Glutamatergic neuron (in vitro differentiated cells): ENCODE data around the gene S100G. TPM values are rescaled to one million over a fixed set of nuclear protein-coding genes. Genes with fewer than 3 reads are reported as not detected.

Experiments used
- DNase-seq: peaks from one replicate; pipeline ENCODE4 v3.0.0; 2022
- H3K27ac Mint-ChIP-seq: one replicate; pipeline ENCODE4 v1.8.0; 2020; ENCODE audit warnings: mild to moderate bottlenecking, mixed read lengths, inconsistent platforms; ENCODE audit not compliant: unreplicated experiment
- H3K27me3 Mint-ChIP-seq: one replicate; pipeline ENCODE4 v1.8.0; 2020; ENCODE audit warnings: mild to moderate bottlenecking, moderate library complexity, mixed read lengths, inconsistent platforms; ENCODE audit not compliant: unreplicated experiment
- H3K36me3 Mint-ChIP-seq: one replicate; pipeline ENCODE4 v1.8.0; 2020; ENCODE audit warnings: mild to moderate bottlenecking, mixed read lengths, inconsistent platforms; ENCODE audit not compliant: unreplicated experiment
- H3K4me1 Mint-ChIP-seq: one replicate; pipeline ENCODE4 v1.8.0; 2020; ENCODE audit warnings: mild to moderate bottlenecking, low read depth, mixed read lengths, inconsistent platforms; ENCODE audit not compliant: unreplicated experiment
- H3K4me3 Mint-ChIP-seq: one replicate; pipeline ENCODE4 v1.8.0; 2020; ENCODE audit warnings: mild to moderate bottlenecking, mixed read lengths, inconsistent platforms; ENCODE audit not compliant: unreplicated experiment
- H3K9me3 Mint-ChIP-seq: one replicate; pipeline ENCODE4 v1.8.0; 2020; ENCODE audit warnings: mild to moderate bottlenecking, moderate library complexity, mixed read lengths, inconsistent platforms; ENCODE audit not compliant: unreplicated experiment
- total RNA-seq: library from RNA; stranded (reverse); fragmentation: NEBNext Ultra II Directional; extraction: Animal tissue kit (Norgen Biotek cat#: 25700); gene quantifications from one replicate; pipeline ENCODE4 v1.2.1, GENCODE V29; 2021; ENCODE audit not compliant: unreplicated experiment
- TF ChIP-seq, protein P1 (sequence below): fragments of 200-600 bp; sonication (generic); IDR thresholded peaks from one replicate; pipeline ENCODE4 v1.5.0; 2021; ENCODE audit not compliant: partially characterized antibody, unreplicated experiment

S100G gene
- total RNA-seq, 1 donor from 2014 or later: not detected

GRCh38 chrX:16683007-16683664 lies 33.2 kb downstream of the S100G start:
- Mint-ChIP-seq H3K9me3 (no peaks in the 10 kb centered on the region), H3K4me3 (no peak overlapping the region), H3K4me1 (no peaks in the 10 kb centered on the region), H3K36me3 (no peaks in the 10 kb centered on the region), H3K27ac (no peak overlapping the region), H3K27me3 (no peaks in the 10 kb centered on the region)
- DNase-seq: no peak
- TF ChIP-seq, protein P1, sequence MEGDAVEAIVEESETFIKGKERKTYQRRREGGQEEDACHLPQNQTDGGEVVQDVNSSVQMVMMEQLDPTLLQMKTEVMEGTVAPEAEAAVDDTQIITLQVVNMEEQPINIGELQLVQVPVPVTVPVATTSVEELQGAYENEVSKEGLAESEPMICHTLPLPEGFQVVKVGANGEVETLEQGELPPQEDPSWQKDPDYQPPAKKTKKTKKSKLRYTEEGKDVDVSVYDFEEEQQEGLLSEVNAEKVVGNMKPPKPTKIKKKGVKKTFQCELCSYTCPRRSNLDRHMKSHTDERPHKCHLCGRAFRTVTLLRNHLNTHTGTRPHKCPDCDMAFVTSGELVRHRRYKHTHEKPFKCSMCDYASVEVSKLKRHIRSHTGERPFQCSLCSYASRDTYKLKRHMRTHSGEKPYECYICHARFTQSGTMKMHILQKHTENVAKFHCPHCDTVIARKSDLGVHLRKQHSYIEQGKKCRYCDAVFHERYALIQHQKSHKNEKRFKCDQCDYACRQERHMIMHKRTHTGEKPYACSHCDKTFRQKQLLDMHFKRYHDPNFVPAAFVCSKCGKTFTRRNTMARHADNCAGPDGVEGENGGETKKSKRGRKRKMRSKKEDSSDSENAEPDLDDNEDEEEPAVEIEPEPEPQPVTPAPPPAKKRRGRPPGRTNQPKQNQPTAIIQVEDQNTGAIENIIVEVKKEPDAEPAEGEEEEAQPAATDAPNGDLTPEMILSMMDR: no peak

- Mint-ChIP-seq H3K36me3 (no peaks in the 10 kb centered on the region), H3K4me1 (no peaks in the 10 kb centered on the region), H3K27me3 (no peaks in the 10 kb centered on the region), H3K27ac (no peak overlapping the region), H3K9me3 (peaks cover 1% of the 10 kb centered on the region), H3K4me3 (no peak overlapping the region)
- TF ChIP-seq, protein P1: no peak
- DNase-seq: no peak
These were observed 37.6 kb downstream of the S100G start for GRCh38 chrX:16687514-16687913.

DNA sequence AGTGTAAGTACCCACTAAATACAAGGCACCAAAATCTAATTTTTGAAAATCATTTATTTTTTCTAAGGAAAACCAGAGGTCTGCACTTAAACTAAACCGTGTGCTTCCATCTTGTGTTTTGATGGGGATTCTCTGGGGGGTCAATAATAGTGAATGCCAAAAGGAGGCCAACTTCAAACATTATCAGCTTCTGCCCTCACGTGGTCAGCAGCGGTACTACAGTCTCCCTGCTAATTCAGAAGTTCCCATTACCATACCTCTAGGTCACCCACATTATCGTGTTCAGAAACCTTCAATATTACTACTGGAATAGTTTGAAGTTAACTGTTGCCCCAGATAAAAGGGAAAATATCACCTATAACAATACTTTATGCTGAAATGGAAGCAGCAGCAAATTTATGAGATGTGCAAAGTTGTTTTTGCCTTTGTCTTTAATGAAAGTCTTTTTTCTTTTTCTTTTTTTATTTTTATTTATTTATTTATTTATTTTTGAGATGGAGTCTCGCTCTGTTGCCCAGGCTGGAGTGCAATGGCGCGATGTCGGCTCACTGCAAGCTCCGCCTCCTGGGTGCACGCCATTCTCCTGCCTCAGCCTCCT lies 45.2 kb downstream of the S100G start:
- Mint-ChIP-seq H3K27me3 (no peaks in the 10 kb centered on the region), H3K9me3 (no peaks in the 10 kb centered on the region), H3K4me1 (no peaks in the 10 kb centered on the region), H3K27ac (no peak overlapping the region), H3K36me3 (no peaks in the 10 kb centered on the region), H3K4me3 (no peak overlapping the region)
- peak; percentile 73 for DNase-seq
- TF ChIP-seq, protein P1: peak; percentile 80

DNA sequence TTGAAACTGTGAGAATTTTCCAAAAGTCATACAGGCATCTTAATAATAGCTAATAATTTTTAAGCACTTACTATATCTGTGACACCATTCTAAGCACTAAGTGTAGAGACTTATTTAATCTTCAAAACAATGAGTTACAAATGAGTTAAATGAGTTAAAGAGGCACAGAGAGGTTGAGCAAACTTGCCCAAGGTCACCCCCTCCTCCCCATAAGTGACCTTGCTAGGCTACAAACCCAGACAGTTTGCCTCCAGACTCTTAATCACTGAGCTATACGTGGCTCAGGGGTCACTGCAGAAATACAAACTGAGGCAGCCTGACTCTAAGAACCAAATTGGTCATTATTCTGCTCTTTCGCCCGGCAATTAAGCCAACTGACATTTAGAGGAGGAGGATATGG lies 47.0 kb downstream of the S100G start:
- H3K4me1 Mint-ChIP-seq: no peaks in the 10 kb centered on the region
- DNase-seq: no peak
- no peak overlapping the region for H3K4me3 Mint-ChIP-seq
- no peaks in the 10 kb centered on the region for H3K36me3 Mint-ChIP-seq
- no peaks in the 10 kb centered on the region for H3K9me3 Mint-ChIP-seq
- H3K27ac Mint-ChIP-seq: no peak overlapping the region
- TF ChIP-seq, protein P1: no peak
- H3K27me3 Mint-ChIP-seq: no peaks in the 10 kb centered on the region

- no peaks in the 10 kb centered on the region for H3K27me3 Mint-ChIP-seq
- H3K27ac Mint-ChIP-seq: no peak overlapping the region
- H3K9me3 Mint-ChIP-seq: no peaks in the 10 kb centered on the region
- DNase-seq: no peak
- H3K36me3 Mint-ChIP-seq: no peaks in the 10 kb centered on the region
- no peaks in the 10 kb centered on the region for H3K4me1 Mint-ChIP-seq
- TF ChIP-seq, protein P1: no peak
- H3K4me3 Mint-ChIP-seq: no peak overlapping the region
These were observed 49.4 kb downstream of the S100G start for GRCh38 chrX:16699389-16699788.
